NCI-H2227 (cell line): ENCODE data around the gene FHIT.

Source experiments
- DNase-seq: peaks from one replicate; lab custom pipeline; 2025; ENCODE audit not compliant: unreplicated experiment; lab: John Stamatoyannopoulos, UW

The FHIT gene

GRCh38 chr3:59876533-59877062 is 1374.7 kb downstream of the FHIT start:
- no peak for DNase-seq

DNA sequence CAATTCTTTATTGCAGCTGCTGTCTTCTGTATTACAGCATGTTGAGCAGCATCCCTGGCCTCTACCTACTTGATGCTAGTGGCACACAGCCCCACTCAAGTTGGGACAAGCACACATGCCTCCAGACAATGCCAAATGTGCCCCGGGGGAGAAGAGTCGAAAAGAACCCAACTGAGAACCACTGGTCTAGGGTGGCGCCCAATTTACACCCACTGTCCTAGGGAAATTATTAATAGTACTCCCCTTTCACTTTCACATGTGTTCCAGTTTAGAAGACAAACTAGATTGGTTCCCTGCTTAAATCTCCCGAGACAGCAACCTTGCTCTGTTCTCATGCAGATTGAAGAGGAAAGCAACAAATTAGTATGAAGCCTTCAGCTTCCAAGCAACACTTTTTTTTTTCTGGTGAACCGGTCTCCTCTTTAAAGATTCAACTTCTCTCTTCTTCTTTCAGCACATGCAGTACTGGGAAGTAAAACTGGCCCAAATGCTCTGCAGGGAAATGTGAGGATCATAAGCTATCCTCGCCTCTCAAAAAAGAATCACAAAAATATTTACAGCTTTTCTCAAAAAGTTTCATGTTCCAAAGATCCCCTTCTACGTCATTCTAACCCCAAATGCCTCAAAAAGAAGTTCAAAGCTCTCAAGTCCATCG is 1377.5 kb downstream of the FHIT start:
- no peak for DNase-seq

DNA sequence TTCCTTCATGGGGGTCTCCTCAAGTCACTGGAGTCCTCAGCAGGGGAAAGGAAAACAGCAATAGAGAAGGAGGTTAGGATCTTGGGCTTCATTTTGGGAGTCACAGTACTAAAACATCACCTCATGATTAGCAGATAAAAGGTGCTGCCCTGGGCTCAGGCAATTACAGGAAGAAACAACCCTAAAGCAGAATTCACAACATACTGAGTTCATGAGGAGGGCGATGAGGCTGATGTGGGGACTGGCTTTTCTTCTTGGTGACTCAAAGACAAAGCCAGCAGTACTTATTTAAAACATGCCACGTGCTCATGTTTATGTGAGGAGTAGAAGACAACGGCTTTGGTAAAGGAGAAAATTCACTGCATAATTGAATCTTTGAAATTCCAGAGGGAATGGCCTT is 1379.1 kb downstream of the FHIT start:
- no peak for DNase-seq

DNA sequence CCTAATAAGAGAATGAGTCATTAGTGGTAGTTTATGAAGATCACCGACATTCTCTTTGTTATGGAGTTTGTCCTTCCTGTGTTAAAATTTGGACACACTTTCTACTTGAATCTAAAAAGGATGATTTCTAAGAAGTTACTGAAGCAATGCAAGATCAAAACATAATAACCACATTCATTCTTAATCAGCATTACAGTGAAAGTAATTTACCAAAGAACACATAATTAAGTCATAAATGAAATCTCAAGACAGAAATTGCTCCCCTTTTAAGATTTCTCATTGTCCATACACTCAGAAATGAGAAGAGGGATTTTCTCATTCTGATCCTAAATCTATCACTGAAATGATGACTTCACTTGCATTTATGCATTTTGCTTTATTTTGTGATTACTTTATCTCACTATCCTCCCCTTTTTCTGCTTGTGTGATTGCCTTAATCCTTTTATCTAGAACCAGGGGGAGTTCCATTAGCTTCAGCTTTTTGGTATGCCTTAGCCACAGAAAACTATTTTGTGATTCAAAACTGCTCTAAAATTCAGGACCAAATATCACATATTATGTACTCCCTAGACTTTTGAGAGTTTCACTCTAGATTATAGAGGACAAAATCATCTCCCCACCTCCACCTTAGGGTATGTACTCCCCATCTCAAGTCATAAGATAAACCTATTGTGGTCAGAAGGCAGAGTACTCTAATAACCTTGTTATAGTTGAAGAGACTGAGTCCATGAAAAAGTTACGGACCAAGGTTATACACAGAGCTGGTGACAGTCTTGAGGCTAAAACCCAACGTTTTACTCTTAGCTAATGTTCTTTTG is 1383.9 kb downstream of the FHIT start:
- DNase-seq = no peak

DNA sequence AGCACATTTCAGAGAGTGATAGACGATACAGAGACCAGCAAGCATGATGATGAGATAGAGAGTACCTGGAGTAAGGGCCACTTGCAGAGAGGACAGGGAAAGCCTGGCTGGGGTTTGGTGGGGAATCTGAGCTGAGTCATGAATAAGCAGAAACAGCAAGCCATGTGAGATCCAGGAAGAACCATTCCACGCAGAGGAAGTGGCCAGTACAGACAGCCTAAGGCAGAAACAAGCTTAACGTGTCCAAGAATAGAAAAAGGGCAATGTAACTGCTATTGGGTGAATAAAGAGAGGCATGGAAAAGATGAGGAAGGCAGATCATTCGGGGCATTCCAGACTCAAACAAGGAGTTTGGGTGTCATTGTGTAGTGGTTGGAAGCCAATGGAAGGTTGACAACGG is 1385.2 kb downstream of the FHIT start:
- DNase-seq = no peak

DNA sequence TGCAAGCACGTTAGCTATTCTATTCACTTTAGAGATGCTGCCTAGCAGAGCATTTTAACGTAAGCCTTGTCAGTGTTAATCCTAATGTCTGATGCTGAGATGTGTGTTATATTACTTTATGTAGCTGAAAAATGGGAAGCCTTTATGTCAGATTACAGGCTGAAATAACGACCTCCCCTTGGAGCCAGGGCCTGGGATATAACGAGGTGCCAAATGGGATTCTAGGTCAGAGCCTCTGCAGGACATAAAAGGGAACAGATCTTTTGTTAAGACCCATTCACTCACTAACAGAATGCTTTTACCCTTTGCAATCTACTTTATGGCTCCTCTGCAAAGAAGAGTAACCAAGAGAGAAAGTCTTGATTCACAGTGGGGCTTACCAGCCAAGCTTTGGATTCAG is 1385.9 kb downstream of the FHIT start:
- no peak for DNase-seq

DNA sequence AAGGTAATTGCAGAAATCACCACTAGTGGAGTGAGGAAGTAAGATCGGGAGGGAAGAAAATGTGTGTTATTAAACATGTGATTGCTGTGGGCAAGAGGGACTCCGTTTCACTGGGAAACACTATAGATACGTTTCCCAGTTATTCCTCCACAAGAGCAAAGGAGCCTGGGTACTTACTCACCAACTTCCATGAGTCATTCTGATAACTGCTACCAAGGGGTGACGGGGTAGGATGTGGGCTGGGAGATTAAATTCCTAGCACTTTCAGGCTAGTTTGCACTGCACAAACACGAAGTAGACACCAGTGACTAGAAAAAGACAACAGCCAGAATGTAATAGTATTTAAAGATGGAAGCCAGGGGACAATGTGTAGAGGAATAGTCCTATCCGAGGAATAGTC is 1388.6 kb downstream of the FHIT start:
- DNase-seq = no peak

DNA sequence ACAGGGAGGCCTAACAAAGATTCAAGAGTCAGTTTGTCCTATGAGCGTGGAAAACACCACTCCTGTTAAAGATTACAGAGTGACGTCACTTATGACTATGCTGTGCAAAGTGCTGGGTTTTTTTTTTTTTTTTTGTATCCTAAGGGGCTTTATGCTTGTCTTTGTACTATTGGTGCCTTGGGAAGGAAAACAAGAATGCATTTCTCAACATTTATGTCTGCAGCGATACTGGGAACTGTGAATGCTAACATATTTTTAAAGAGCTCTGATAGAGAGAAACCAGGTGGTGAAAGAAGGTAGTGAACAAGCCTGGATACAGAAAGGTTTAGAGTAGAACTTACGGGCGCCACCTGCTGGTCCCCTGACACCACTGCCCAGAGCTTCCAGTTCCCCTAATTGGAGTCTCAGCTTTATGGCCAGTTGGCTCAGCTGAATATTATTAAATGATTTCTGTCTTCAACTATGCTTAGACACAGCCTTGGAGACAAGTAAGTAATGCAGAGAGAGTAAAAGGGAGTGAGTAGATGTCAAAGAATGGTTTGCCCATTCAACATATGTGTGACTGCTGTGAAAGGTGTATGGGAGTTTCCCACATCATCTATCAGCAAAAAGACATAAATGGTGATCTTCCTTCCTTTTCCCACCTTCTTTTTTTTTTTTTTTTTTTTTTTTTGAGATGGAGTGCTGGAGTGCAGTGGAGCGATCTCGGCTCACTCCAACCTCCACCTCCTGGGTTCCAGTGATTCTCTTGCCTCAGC is 1393.5 kb downstream of the FHIT start:
- DNase-seq = peak; percentile 79

GRCh38 chr3:59856934-59857460 is 1394.3 kb downstream of the FHIT start:
- no peak for DNase-seq

DNA sequence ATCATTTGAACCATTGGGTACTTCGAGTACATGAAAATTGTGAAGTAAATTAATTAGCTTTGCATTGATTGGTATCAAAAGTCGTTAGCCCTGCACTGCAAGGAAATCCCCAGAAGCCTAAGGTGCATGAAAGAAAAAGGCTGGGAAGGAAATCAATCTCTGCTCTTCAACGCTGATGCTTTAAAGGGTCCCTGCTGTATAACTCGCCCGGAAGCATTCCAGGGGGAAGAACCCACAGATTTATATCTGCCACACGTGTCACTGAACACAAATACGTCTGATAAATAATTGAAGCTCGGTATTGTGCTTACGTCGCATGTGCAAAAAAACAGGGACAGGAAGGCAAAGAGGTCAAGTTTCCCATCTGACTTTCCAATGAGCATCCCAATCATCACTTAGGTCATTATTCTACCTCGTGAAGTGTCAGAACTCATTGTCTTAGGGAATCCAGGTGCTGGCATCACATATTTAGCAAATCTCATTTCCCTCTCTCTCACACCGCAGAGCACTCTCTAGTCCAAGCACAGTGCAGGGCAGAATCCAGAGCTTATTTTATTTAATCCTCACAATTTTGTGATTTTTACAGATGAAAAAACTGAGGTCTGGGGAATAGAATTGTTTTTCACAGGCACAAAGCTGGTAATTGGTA is 1397.1 kb downstream of the FHIT start:
- DNase-seq = no peak

DNA sequence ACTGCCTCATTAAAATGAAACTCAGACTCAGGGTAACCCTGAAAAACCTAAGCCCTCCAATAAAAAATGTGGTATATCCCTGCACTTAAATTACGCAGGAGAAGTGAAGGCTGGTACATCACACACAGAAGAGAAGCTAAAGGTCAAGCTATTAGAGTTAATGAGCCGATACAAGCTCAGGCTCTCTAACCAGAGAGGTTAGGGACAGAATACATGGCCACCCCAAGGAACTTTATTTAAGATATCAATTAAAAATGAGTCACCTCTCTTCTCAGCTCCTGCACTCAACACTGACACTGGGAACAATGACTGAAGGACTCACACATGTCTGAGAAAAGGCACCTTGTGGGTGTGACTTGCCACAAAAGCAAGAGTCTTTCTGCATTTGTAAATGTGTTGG is 1400.8 kb downstream of the FHIT start:
- DNase-seq = no peak

- no peak for DNase-seq
Observed at GRCh38 chr3:59845386-59845785, 1405.9 kb downstream of the FHIT start.

DNA sequence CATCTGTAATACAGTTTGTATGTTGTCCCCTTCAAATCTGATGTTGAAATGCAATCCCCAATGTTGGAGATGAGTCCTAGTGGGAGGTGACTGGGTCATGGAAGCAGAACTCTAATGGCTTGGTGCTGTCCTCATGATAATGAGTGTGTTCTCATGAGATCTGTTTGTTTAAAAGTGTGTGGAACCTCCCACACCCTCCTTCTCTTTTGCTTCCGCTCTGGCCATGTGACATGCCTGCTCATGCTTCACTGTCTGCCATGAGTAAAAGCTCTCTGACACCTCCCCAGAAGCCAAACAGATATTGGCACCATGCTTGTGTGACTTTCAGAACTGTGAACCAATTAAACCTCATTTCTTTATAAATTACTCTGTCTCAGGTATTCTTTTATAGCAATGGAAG is 1407.4 kb downstream of the FHIT start:
- no peak for DNase-seq

DNA sequence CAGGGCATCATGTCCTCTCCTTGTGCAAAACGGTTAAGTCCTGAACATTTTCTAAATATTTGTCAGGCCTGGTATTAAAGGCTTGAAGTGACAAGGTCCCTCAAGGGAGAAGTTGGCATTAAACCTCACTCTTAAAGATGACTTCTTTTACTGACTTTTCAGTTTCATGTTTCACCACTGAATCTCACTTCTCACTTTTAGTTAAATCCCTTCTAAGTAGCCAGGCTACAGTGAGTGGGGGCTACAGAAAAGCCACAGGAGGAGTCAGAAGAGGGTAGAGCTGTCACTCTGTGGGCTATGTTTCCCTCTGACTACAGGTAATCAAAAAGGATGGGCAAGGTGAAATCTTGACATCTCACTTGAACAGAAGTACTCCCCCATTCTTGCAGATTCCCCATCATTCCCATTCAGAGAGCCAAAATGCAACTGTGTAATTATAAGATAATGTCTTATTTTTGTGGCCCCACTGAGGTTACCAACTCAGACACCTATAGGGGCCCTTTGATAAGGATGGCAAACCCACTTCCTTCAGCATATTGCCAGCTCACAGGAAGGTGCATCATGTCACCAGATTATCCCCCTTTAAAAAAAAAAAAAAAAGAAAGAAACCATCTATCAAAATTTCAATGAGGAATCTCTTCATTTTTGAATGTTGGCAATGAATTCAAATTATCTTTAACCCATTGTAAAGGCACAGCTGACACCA is 1411.3 kb downstream of the FHIT start:
- no peak for DNase-seq

GRCh38 chr3:59839283-59839682 is 1412.0 kb downstream of the FHIT start:
- no peak for DNase-seq

DNA sequence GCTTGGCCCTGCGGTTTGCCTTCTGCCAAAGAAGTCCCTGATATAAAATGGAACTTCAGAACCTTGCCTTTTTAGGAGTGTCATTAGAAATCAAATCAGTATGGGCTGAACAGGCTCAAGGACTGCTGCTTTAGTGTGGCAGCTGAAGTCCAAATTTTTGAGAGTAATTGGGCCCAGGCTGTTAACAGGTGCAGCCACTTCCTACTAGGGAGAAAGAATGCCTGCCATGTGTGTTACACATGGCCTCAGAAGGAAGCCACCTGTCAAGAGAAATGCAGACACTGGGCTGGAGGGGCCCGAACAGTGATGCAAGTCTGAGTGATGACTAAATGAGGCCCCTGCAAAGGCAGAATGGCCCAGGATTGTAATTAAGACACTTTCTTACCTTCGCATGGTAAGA is 1414.7 kb downstream of the FHIT start:
- DNase-seq = no peak

DNA sequence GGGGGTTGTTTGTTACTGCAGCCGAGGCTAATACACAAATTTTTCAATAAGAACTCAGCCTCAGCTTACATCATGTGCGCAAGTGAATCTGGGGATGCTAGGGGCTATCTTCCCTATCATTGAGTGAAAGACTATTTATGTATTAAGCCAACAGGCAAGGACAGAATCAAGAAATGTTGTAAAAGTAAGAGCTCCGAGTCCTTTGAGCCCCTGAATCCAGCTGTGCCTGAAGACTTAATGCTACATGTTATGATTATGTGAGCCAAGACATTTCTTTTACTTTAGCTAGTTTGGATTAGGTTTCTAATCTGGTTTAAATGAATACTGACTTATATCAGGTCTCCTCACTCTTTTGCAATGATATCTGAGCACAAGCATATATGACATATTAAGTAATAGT is 1418.5 kb downstream of the FHIT start:
- no peak for DNase-seq

DNA sequence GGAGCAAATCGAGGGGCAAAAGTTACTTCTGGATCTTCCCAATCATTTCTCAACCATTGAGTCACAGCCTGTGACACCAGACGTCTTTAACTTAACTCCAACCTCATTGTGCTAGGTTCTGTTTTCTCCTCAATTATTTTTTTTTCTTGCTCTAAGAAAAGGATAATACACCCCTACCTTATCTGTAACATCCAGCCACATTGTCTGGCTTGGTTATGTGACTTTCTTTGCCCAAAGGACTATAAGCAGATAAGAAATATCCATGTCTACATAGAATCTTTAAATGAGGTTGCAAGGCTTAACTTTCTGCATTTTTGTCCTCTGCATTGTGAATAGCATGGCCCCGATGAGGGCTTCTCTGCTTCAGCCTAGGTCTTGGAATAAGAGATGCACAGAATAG is 1419.0 kb downstream of the FHIT start:
- DNase-seq = no peak

GRCh38 chr3:59831394-59831793 is 1419.9 kb downstream of the FHIT start:
- DNase-seq = no peak

DNA sequence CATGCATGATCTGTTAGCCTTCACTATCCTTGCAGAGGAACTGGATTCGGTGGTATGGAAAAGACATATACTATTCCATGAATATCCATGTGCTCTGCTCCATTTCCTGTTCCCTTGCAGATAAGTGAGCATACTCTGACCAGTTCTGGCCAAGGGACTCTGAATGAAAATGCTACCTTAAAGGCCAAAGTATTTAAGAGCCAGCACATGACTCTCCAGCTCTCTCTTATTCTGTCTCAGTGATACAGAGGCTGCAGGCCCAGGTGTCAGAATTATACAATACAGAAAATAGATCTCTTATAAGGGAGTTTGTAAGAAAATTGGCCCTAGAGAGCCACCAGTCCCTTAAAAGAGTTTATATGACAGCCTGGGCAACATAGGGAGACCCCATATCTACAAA is 1421.7 kb downstream of the FHIT start:
- DNase-seq = no peak
